Immature natural killer cell (primary cell): ENCODE measurements around the gene ATOH8. TPM values are rescaled to one million over a fixed set of nuclear protein-coding genes. Genes with fewer than 3 reads are reported as not detected.
"Not testable (repeated sequence)": the region's sequence is repeated elsewhere in the genome, so short reads cannot be mapped to it uniquely, and the experiment has no call there.

Experiments used
- DNase-seq, 3 donors: peaks; one replicate each; pipeline ENCODE4 v3.0.0; 2022; ENCODE audit warnings: mixed read lengths in 1 of 3
- H3K27ac Mint-ChIP-seq, 6 donors: one replicate each; pipeline ENCODE4 v1.8.0; 2020; ENCODE audit warnings: mixed read lengths in 6 of 6, mild to moderate bottlenecking in 5 of 6, inconsistent platforms in 4 of 6, moderate library complexity in 3 of 6
- H3K27me3 Mint-ChIP-seq, 3 donors: one replicate each; pipeline ENCODE4 v1.8.0; 2020 to 2021; ENCODE audit warnings: low read depth in 3 of 3, mild to moderate bottlenecking in 3 of 3, mixed read lengths in 3 of 3, moderate library complexity in 3 of 3, inconsistent platforms in 1 of 3
- H3K36me3 Mint-ChIP-seq, 3 donors: one replicate each; pipeline ENCODE4 v1.8.0; 2020; ENCODE audit warnings: mixed read lengths in 3 of 3, inconsistent platforms in 2 of 3, mild to moderate bottlenecking in 2 of 3
- H3K4me1 Mint-ChIP-seq, 2 donors: one replicate each; pipeline ENCODE4 v1.8.0; 2020; ENCODE audit warnings: inconsistent platforms in 2 of 2, mild to moderate bottlenecking in 2 of 2, mixed read lengths in 2 of 2, moderate library complexity in 1 of 2
- H3K4me3 Mint-ChIP-seq, 5 donors: one replicate each; pipeline ENCODE4 v1.8.0; 2020; ENCODE audit warnings: mild to moderate bottlenecking in 5 of 5, mixed read lengths in 5 of 5, inconsistent platforms in 3 of 5, moderate library complexity in 3 of 5
- H3K9me3 Mint-ChIP-seq, 6 donors: one replicate each; pipeline ENCODE4 v1.8.0; 2020; ENCODE audit warnings: mild to moderate bottlenecking in 6 of 6, mixed read lengths in 6 of 6, inconsistent platforms in 4 of 6, moderate library complexity in 3 of 6
- polyA plus RNA-seq, 3 donors: library from polyadenylated mRNA; unstranded; fragments of 300-500 nt; fragmentation: Illumina TruSeq; gene quantifications; one replicate each; pipeline ENCODE4 v1.2.3, GENCODE V29; 2021

The ATOH8 gene
- polyA plus RNA-seq, 3 donors from 2014 or later: not detected

GRCh38 chr2:85712336-85712735 is 41.5 kb upstream of the ATOH8 start:
- Mint-ChIP-seq H3K4me3 (no peak overlapping the region), H3K36me3 (peaks cover 0 to 14% (median 4%) of the 10 kb centered on the region in 3 donors), H3K27me3 (peaks cover 0 to 2% (median 0%) of the 10 kb centered on the region in 3 donors), H3K27ac (no peak overlapping the region), H3K4me1 (peaks cover 12 to 14% of the 10 kb centered on the region in 2 donors), H3K9me3 (no peaks in the 10 kb centered on the region)
- no peak for DNase-seq

GRCh38 chr2:85712849-85713612 is 40.8 kb upstream of the ATOH8 start:
- H3K27ac Mint-ChIP-seq: no peak overlapping the region
- no peaks in the 10 kb centered on the region for H3K9me3 Mint-ChIP-seq
- DNase-seq: no peak
- H3K4me3 Mint-ChIP-seq: no peak overlapping the region
- H3K4me1 Mint-ChIP-seq: peaks cover 10 to 13% of the 10 kb centered on the region in 2 donors
- peaks cover 0 to 14% (median 4%) of the 10 kb centered on the region in 3 donors for H3K36me3 Mint-ChIP-seq
- H3K27me3 Mint-ChIP-seq: peaks cover 0 to 2% (median 0%) of the 10 kb centered on the region in 3 donors

- Mint-ChIP-seq H3K27ac (no peak overlapping the region), H3K27me3 (peaks cover 0 to 2% (median 0%) of the 10 kb centered on the region in 3 donors), H3K9me3 (no peaks in the 10 kb centered on the region), H3K4me3 (no peak overlapping the region), H3K36me3 (peaks cover 0 to 12% (median 1%) of the 10 kb centered on the region in 3 donors), H3K4me1 (peaks cover 10 to 13% of the 10 kb centered on the region in 2 donors)
- DNase-seq: no peak
These were observed 40.0 kb upstream of the ATOH8 start for GRCh38 chr2:85713836-85714235.

GRCh38 chr2:85714421-85714820 is 39.4 kb upstream of the ATOH8 start:
- Mint-ChIP-seq H3K4me3 (peak overlapping the region in 1 of 5 donors; percentile 38), H3K4me1 (peaks cover 10 to 13% of the 10 kb centered on the region in 2 donors)
- H3K27ac Mint-ChIP-seq: not testable (repeated sequence)

GRCh38 chr2:85714841-85715240 is 39.0 kb upstream of the ATOH8 start:
- no peak for DNase-seq
- peak overlapping the region in 1 of 6 donors; percentile 35 for H3K27ac Mint-ChIP-seq
- H3K4me1 Mint-ChIP-seq: peaks cover 10 to 13% of the 10 kb centered on the region in 2 donors
- peak overlapping the region in 1 of 5 donors; percentile 38 for H3K4me3 Mint-ChIP-seq
- peaks cover 0 to 2% (median 0%) of the 10 kb centered on the region in 3 donors for H3K27me3 Mint-ChIP-seq
- H3K9me3 Mint-ChIP-seq: no peaks in the 10 kb centered on the region
- peaks cover 0 to 4% (median 0%) of the 10 kb centered on the region in 3 donors for H3K36me3 Mint-ChIP-seq

More at GRCh38 chr2:85714421-85714820, 39.4 kb upstream of the ATOH8 start:
- not testable (repeated sequence) for H3K27me3 Mint-ChIP-seq, H3K9me3 Mint-ChIP-seq, H3K36me3 Mint-ChIP-seq, DNase-seq

- H3K4me1 Mint-ChIP-seq: peaks cover 10 to 13% of the 10 kb centered on the region in 2 donors
- peaks cover 0 to 3% (median 2%) of the 10 kb centered on the region in 3 donors for H3K27me3 Mint-ChIP-seq
- no peak for DNase-seq
- no peak overlapping the region for H3K4me3 Mint-ChIP-seq
- peaks cover 0 to 5% (median 4%) of the 10 kb centered on the region in 3 donors for H3K36me3 Mint-ChIP-seq
- no peaks in the 10 kb centered on the region for H3K9me3 Mint-ChIP-seq
- no peak overlapping the region for H3K27ac Mint-ChIP-seq
These were observed 37.4 kb upstream of the ATOH8 start for GRCh38 chr2:85716346-85716914.

GRCh38 chr2:85717308-85718008 is 36.3 kb upstream of the ATOH8 start:
- H3K9me3 Mint-ChIP-seq: no peaks in the 10 kb centered on the region
- no peak overlapping the region for H3K27ac Mint-ChIP-seq
- no peak for DNase-seq
- peaks cover 0 to 3% (median 2%) of the 10 kb centered on the region in 3 donors for H3K27me3 Mint-ChIP-seq
- peaks cover 10 to 13% of the 10 kb centered on the region in 2 donors for H3K4me1 Mint-ChIP-seq
- H3K36me3 Mint-ChIP-seq: peaks cover 0 to 5% (median 4%) of the 10 kb centered on the region in 3 donors
- no peak overlapping the region for H3K4me3 Mint-ChIP-seq

GRCh38 chr2:85718009-85718391 is 35.8 kb upstream of the ATOH8 start:
- peaks cover 0 to 3% (median 2%) of the 10 kb centered on the region in 3 donors for H3K27me3 Mint-ChIP-seq
- no peak for DNase-seq
- no peak overlapping the region for H3K27ac Mint-ChIP-seq
- peaks cover 10 to 13% of the 10 kb centered on the region in 2 donors for H3K4me1 Mint-ChIP-seq
- no peaks in the 10 kb centered on the region for H3K9me3 Mint-ChIP-seq
- H3K36me3 Mint-ChIP-seq: peaks cover 0 to 5% (median 4%) of the 10 kb centered on the region in 3 donors
- no peak overlapping the region for H3K4me3 Mint-ChIP-seq

- H3K4me3 Mint-ChIP-seq: no peak overlapping the region
- H3K27ac Mint-ChIP-seq: no peak overlapping the region
- H3K36me3 Mint-ChIP-seq: peaks cover 0 to 5% (median 4%) of the 10 kb centered on the region in 3 donors
- no peak for DNase-seq
- H3K27me3 Mint-ChIP-seq: peaks cover 0 to 3% (median 2%) of the 10 kb centered on the region in 3 donors
- no peaks in the 10 kb centered on the region for H3K9me3 Mint-ChIP-seq
- peaks cover 10 to 11% of the 10 kb centered on the region in 2 donors for H3K4me1 Mint-ChIP-seq
These were observed 34.8 kb upstream of the ATOH8 start for GRCh38 chr2:85718885-85719492.

- peaks cover 6 to 8% of the 10 kb centered on the region in 2 donors for H3K4me1 Mint-ChIP-seq
- H3K27me3 Mint-ChIP-seq: peaks cover 0 to 3% (median 2%) of the 10 kb centered on the region in 3 donors
- H3K9me3 Mint-ChIP-seq: no peaks in the 10 kb centered on the region
- peaks cover 0 to 5% (median 4%) of the 10 kb centered on the region in 3 donors for H3K36me3 Mint-ChIP-seq
- no peak overlapping the region for H3K4me3 Mint-ChIP-seq
- DNase-seq: no peak
- H3K27ac Mint-ChIP-seq: no peak overlapping the region
These were observed 34.1 kb upstream of the ATOH8 start for GRCh38 chr2:85719609-85720240.

GRCh38 chr2:85720533-85720932 is 33.3 kb upstream of the ATOH8 start:
- H3K9me3 Mint-ChIP-seq: no peaks in the 10 kb centered on the region
- peaks cover 0 to 5% (median 4%) of the 10 kb centered on the region in 3 donors for H3K36me3 Mint-ChIP-seq
- H3K4me3 Mint-ChIP-seq: no peak overlapping the region
- H3K4me1 Mint-ChIP-seq: peaks cover under 1% of the 10 kb centered on the region in 2 donors
- no peak for DNase-seq
- no peak overlapping the region for H3K27ac Mint-ChIP-seq
- H3K27me3 Mint-ChIP-seq: peaks cover 0 to 5% (median 5%) of the 10 kb centered on the region in 3 donors

- no peak for DNase-seq
- Mint-ChIP-seq H3K36me3 (peaks cover 0 to 5% (median 0%) of the 10 kb centered on the region in 3 donors), H3K4me1 (no peaks in the 10 kb centered on the region), H3K27me3 (peaks cover 0 to 6% (median 5%) of the 10 kb centered on the region in 3 donors), H3K27ac (no peak overlapping the region), H3K9me3 (no peaks in the 10 kb centered on the region), H3K4me3 (no peak overlapping the region)
These were observed 32.1 kb upstream of the ATOH8 start for GRCh38 chr2:85721641-85722040.

GRCh38 chr2:85722519-85722918 is 31.3 kb upstream of the ATOH8 start:
- H3K9me3 Mint-ChIP-seq: no peaks in the 10 kb centered on the region
- H3K36me3 Mint-ChIP-seq: peaks cover 0 to 5% (median 0%) of the 10 kb centered on the region in 3 donors
- H3K27me3 Mint-ChIP-seq: peaks cover 0 to 6% (median 5%) of the 10 kb centered on the region in 3 donors
- H3K27ac Mint-ChIP-seq: no peak overlapping the region
- H3K4me1 Mint-ChIP-seq: no peaks in the 10 kb centered on the region
- no peak overlapping the region for H3K4me3 Mint-ChIP-seq
- DNase-seq: no peak
